CD4-positive, alpha-beta T cell treated with Interleukin-2 at 100 ng/mL for 4 hours (primary cell): ENCODE measurements around the gene CRYGB.
"Not testable (repeated sequence)": the region's sequence is repeated elsewhere in the genome, so short reads cannot be mapped to it uniquely, and the experiment has no call there.

Experiments used
- DNase-seq: peaks from one replicate; pipeline ENCODE4 v3.0.0-alpha.2; 2020; ENCODE audit warnings: low spot score

The CRYGB gene

GRCh38 chr2:208112969-208113368, 33.0 kb downstream of the CRYGB start:
- no peak for DNase-seq

- DNase-seq: not testable (repeated sequence)
These were observed 33.6 kb downstream of the CRYGB start for GRCh38 chr2:208112273-208112745.

GRCh38 chr2:208103616-208104015, 42.3 kb downstream of the CRYGB start:
- DNase-seq: no peak

GRCh38 chr2:208101716-208102631, 44.0 kb downstream of the CRYGB start:
- no peak for DNase-seq

- no peak for DNase-seq
These were observed 46.1 kb downstream of the CRYGB start for GRCh38 chr2:208099682-208100470.

GRCh38 chr2:208098701-208099100, 47.3 kb downstream of the CRYGB start:
- DNase-seq: not testable (repeated sequence)

- DNase-seq: no peak
These were observed 47.7 kb downstream of the CRYGB start for GRCh38 chr2:208098267-208098666.

- no peak for DNase-seq
These were observed 48.2 kb downstream of the CRYGB start for GRCh38 chr2:208097801-208098200.

GRCh38 chr2:208097313-208097712, 48.6 kb downstream of the CRYGB start:
- DNase-seq: no peak

GRCh38 chr2:208096080-208096479, 49.9 kb downstream of the CRYGB start:
- no peak for DNase-seq

GRCh38 chr2:208093128-208093527, 52.8 kb downstream of the CRYGB start:
- DNase-seq: no peak
